RPMI7951 (cell line): ENCODE measurements around the gene CPNE1. TPM values are rescaled to one million over a fixed set of nuclear protein-coding genes. Genes with fewer than 3 reads are reported as not detected.
"Not testable (repeated sequence)": the region's sequence is repeated elsewhere in the genome, so short reads cannot be mapped to it uniquely, and the experiment has no call there.

Source experiments
- DNase-seq: peaks from one replicate; pipeline ENCODE4 v3.0.0-alpha.2; 2012; ENCODE audit warnings: low read depth
- total RNA-seq: library from RNA; depleted of rRNA; stranded (reverse); fragments of >200 nt; shearing (Covaris generic); gene quantifications from 2 replicates; pipeline ENCODE4 v1.2.3, GENCODE V29; 2014; rRNA removed

The CPNE1 gene
- 301 and 408 TPM in 2 replicates for total RNA-seq

DNA sequence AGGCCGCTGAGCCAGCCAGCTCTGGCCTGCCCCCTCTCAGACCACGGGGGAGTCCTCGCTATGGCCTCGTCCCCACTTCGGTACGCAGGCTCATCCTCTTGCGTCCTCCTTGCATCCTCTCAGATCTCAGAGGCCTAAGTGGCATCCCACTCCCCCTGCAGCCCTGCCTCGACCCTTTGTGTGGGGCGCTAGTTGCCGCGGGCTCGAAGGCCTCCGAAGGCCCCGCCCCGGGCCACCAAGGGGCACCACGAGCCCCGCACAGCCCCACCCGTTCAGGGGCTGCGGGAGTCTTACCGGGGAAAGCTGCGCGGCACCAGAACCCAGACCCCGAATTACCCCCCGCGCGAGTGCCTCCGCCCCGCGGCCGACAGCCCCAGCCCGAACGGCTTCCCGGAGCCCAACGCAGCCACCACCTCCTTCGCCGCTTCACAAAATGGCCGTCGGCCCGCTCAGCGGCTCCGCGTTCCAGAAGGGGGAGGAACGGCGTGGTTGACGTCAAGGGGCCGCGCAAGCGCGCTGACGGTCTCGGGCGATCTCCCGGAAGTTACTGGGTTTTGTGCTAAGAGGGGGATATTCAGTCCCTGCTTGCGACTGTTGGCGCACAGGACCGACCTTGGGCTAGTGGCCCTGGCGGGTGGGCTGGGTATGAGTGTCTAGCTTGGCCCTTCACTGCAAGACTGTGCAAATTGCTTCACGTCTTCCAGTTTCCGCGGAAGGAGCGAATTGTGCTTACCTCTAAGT lies at the start of gene CPNE1, which contains the start of gene RBM12:
TSS of gene CPNE1 (minus strand) at position 435 of the 741 bp plus-strand sequence. CDS start 31,977 bp downstream, outside the sequence.
TSS of gene RBM12 (minus strand) at position 435 of the 741 bp plus-strand sequence. CDS start 9,578 bp downstream, outside the sequence.
- DNase-seq = peak; percentile 94

DNA sequence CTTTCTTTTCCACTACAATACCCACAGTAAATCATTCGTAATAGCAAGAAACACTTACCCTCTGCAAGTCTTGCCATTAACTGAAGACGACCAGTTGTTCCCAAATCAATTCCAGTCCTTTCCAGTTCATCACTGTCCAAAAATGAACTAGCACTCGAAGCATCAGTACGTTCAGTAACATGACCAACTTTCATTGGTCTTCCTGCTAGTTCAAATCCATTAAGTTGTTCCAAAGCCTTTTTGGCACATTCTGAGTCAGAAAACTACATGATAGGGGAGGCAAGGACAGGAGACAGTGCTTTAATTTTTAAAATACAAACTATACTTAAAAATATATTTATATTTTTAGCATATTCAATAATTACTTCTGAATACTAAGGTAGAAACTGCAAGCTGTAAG lies 49.4 kb upstream of the CPNE1 start:
- DNase-seq = no peak

DNA sequence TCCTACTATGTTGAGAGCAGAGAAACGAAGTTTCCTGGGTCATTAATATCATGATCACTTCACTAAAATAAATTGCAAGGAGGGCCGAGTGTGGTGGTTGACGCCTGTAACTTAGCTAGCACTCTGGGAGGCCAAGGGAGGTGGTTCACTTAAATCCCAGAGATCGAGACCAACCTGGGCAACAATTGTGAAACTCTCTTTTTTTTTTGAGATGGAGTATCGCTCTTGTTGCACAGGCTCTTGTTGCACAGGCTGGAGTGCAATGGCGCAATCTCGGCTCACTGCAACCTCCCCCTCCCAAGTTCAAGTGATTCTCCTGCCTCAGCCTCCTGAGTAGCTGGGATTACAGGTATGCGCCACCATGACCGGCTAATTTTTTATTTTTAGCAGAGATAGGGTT lies 48.4 kb upstream of the CPNE1 start:
- not testable (repeated sequence) for DNase-seq

DNA sequence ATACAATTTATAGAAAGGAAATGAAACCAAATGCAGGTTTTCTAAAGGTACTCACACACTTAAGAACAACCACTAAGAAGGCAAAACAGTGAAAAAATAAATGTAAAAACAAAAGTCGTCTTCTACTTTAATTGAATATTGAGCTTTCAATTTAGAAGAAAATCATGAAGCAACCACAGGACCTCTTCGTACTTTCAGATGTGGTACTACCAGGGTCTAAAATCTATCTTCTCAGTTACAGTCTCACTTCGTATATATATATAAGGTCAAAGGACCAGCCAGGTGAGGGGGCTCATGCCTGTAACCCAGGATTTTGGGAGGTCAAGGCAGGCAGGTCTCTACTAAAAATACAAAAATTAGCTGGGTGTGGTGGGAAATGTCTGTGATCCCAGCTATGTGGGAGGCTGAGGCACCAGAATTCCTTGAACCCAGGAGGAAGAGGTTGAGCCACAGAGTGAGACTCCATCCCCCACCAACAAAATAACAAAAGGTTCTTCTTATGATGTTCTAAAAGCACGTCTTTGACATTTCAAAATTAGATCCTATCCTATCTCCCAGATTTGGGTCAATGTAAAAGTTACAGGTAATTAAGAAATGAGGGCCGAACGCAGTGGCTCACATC lies 47.0 kb upstream of the CPNE1 start:
- DNase-seq = no peak

DNA sequence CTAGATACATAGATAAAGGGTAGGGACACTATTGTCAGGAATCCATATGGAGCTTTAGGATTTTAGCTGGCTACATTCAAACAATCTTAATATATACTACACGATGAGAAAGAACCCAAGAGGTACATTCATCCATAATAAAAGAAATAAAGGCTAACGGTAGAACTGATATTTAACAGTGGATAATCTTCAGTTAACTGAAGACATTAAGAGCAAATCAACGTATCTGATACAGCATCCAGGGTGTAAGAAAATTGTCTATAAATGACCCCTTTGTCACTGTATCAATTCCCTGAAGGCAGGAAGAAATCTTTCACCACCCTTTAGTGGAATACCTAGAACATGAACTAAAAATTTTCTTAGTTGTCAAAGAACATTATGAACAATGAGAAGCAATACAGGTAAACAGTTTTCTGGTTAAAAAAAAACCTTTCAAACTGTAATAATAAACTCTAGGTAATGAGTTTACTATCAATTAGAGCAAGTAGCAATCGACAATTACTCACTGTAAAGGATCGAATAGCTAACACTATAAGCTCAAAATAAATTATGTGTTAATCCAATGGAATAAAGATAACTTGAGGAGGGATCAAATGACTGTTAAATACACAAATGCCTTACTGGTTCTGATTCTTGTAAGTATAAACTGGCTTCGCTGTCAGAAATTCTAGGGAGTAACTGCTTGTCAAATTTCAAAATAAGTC lies 46.3 kb upstream of the CPNE1 start:
- no peak for DNase-seq

DNA sequence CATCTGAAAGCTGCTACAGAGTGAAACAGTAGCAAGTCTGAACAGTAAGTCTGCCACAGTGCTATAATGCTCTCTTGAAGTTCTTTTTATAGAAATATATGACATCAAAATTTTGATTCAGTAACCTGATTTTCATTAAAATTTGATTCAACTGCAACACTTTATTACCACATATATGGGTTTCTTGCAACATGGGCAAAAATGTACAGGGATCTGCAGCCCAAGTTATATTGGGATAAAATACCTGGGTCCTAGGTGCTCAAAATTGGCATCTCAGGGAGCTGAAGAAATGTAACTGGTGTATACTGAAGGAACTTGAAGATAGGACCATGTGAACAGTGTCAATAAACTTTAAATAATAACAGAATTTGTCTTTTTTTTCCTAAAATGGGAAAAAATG lies 45.3 kb upstream of the CPNE1 start:
- DNase-seq = no peak

DNA sequence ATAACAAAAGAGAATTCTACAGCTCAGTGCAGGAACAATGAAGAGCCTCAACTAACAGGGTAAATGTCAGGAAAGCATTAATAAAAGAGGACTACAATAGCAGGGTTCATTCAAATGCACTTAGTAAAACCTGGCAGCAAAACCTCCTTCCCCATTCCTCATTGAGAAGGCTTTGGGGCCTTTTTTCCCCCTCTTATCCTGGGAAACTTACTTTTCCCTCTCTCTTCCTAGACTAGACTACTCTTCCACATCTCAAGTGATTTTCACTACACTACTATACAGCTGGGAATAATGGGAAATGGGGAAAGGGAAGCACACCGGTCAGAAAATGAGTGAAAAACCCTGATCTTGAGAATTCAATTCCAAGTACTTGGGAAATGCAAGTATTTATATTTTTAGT lies 44.6 kb upstream of the CPNE1 start:
- no peak for DNase-seq

DNA sequence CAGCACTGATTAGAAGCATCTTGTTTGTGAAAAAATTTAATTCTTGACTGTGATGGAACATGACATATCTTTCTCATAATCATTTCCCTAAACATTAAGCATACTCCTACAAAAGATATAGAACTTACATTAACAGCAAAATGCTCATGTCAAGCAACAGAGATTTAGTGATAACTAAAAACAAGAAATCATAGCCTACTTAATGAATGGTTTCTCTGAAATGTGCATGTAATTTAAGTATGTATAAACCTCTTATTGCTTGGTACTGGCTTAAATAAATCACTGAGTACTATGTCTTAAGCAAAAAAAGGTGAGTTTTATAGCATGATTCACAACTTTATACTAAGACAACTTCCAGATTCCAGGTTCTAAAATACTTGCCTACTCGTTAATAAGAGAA lies 43.8 kb upstream of the CPNE1 start:
- DNase-seq = no peak

DNA sequence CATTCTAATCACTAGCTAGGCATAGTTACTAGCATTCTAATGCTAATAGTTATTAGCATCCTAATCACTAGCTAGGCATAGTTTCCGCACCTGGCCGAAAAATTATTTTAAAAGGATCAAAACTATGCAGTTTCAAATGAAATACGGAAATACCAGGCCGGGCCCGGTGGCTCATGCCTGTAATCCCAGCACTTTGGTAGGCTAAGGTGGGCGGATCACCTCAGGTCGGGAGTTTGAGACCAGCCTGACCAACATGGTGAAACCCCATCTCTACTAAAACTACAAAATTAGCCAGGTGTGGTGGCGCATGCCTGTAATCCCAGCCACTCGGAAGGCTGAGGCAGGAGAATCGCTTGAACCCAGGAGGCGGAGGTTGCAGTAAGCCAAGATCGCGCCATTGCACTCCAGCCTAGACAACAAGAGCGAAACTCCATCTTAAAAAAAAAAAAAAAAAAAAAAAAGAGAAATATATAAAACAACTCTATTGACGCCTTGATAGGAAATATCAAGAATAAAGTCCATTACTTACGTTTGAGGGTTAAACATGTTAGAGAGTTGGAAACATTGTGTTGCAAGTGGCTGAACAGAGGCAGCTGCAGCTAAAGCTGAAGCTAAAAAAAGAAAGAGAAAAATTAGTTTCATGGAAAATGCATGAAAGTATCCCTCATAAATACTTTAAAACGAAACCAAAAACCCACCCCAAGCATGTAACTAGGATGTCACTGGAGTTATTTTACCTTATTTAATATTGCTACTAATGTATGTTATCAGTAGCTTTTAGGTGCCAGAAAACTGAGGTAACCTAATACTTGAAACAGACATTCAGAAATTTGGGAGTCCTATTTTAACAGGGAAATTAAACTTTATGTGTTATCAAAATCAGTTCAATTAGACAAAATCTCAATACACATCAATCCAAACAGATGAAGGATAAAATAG lies 42.2 kb upstream of the CPNE1 start:
- DNase-seq = not testable (repeated sequence)

DNA sequence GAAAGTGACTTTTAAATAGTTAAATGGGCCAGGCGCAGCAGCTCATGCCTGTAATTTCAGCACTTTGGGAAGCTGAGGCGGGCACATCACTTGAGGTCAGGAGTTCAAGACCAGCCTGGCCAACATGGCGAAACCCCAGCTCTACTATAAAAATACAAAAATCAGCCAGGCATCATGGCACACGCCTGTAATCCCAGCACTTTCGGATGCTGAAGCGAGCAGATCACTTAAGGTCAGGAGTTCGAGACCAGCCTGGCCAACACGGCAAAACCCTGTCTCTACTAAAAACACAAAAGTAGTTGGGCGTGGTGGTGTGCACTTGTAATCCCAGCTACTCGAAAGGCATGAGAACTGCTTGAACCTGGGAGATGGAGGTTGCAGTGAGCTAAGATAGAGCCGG lies 41.2 kb upstream of the CPNE1 start:
- not testable (repeated sequence) for DNase-seq

DNA sequence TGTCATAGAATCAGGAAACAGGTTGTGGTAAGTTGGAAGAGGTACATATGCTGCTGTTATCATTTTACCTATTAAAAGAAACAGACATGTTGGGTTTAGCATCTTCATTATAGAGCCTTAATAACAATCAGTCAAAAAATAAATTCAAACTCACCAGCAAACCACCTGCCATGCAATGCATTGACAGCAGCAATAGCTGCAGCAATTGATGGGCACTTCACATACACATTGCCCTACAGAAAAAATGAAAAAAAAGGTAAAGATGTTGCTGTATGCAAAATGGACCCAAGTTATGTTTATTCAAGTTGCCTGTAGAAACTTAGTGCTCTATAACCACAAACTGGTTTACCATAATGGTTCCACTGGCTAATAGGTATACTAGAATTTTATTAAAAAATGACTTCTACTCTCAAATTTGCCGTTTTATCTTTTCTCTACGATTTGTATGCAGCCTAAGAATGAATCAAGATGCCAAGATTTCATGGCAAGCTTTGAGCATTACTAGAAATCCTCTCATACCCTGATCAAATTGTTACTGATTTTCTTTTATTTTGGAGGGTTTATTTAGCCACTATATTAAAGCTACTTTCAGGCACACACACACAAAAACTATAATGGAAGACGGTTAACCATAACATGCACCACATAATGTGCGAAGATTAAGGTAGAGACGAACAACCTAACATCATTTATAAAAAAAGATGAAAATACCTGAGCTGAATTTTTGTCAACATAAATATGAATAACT lies 40.0 kb upstream of the CPNE1 start:
- no peak for DNase-seq

DNA sequence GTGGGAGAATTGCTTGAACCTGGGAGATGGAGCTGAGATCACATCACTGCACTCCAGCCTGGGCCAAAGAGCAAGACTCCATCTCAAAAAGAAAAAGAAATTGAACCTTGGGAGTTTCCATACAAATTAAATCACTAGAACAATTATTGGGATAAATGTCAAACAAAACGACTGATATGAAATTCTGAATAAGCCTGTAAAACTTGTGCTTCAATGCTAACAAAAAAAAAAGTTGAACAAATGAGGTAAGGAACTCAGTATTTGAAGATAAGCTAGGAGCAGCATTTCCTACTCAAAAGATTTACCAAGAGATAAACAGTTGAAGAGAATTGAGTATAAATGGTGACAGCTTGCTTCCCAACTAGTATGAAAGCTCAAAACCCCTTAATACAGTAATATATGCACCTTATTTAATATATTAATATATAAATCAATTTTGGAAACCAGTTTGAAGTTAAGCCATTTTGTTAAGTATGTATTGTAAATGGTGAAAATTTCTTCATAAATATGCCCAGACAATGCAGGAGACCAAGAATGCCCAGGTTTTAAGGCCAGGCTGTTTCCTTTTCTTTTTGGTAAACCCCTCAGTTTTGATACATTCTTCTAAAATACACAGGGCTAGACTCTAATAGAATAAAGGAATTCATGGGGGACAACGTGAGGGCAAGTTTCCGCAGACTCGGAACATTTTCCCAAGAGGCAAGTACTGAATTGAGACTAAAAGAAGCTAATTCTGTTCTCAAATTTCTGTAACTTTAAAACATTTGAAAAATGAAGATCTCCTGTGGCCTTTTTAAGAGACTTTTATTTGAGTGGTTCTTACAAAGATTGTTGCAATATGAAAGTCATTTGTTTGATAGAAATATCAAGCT lies 38.4 kb upstream of the CPNE1 start:
- DNase-seq = no peak

DNA sequence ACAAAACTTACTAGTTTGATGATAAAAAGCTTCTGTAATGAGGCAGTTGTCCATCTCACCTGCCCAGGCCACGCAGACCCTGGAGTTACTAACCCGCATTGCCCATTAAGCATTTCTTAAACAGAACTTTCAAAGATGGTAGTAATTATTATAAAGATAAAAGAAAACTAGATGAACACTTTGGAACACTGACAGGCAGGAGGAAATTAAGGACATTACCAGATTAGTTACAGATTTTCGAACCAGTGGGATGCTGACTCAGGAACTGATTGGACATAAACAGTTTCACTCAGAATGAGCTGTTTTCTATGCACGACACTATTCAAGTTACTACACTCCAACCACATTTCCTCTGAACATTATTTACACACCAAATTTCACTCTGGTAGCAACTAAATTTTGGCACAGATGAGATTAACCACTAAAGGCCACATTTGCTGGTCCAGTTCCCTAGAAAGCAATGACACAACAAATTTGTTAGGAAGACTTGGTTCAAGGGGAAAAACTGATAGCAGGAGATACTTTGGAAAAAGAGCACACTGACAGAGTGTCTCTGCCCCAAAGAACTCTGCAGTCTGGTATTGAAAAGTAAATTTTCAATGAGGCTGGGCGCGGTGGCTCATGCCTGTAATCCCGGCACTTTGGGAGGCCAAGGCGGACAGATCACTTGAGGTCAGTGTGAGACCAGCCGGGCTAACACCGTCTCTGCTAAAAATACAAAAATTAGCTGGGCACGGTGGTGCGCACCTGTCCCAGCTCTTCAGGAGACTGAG lies 37.5 kb upstream of the CPNE1 start:
- DNase-seq = peak; percentile 24

DNA sequence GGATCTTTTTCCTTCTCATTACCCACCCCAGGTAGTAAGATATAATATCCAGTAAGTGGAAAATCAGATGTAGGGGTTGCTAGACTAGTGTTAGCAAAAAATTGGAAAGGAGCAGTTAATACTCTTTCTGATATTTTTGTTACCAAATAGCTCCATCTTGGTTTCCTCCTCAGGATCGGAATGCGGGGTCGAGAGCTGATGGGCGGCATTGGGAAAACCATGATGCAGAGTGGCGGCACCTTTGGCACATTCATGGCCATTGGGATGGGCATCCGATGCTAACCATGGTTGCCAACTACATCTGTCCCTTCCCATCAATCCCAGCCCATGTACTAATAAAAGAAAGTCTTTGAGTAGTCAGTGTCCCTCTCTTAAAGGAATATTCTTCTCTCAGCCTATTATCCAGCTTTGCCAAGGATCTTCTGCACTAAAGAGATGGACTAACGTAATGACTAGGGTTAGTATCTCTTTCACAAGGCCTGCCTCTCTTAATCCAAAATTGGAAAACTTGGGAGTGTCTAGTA lies 36.0 kb upstream of the CPNE1 start:
- DNase-seq = peak; percentile 19

DNA sequence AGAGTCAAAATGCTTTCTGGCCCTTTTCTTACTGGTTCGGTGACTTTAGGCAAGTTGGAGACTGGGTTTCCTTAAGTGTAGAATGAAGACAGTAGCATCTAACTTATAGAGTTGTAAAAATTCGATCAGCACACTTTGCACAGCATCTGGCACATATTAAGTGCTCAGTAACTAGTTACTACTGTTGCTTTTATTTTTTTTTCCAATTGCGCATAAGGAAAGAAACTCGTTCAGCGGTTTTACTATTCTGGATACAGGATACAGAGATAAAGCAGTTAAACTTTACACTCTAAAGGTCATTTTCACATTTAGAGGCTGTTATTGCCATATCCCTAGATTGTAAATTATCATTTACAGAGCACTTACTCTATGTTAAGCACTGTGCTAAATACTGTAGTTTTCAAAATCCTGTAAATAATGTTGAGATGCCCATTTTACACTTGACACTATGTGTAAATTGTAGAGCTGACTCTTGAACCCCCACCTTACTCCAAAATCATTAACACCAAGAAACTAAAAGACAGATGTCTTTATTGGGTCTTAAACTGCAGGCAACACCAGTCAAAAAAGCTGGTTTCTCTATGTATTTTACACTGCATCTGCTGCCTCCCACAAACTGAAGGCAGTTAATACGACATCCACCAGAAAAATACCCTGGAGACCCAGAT lies 35.4 kb upstream of the CPNE1 start:
- DNase-seq = no peak

DNA sequence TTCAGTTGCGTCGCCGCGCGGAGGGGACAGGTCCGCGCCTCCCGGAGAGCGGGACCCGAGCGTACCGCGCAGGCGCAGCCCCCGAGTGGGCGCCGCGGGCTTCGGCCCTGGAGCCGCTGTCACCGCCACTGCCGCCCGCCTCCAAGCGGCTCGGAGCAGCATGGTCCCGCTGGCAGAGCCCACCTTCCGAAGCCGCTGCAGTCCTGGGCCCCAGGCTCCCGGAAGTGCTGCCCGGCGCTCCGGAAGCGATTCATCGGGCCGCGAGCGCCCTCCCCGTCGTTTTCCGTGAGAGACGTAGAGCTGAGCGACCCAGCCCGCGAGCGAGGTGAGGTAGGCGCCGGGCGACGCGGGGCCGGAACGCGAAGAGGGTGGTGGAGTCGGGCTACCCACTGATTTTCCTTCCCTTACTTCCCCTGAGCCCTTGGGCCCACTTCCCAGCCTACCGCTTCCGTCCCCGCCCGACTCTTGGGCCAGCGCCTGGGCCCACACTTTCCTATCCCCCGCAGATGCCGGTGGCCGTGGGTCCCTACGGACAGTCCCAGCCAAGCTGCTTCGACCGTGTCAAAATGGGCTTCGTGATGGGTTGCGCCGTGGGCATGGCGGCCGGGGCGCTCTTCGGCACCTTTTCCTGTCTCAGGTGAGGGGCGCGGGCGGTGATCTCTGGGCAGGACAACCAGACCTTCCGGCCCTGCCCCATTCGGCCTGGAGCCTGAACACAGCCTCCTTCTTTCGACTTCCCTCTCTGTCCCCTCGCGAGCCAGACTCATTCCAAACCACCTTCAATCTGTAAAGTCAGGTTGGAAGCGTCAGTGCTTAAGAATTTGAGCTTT lies 34.6 kb upstream of the CPNE1 start, which contains the start of the genes NFS1 and ROMO1:
TSS of gene NFS1 (minus strand) at position 226 of the 830 bp plus-strand sequence. CDS start at position 162, 64 bp downstream.
TSS of gene ROMO1 (plus strand) at position 279 of the 830 bp plus-strand sequence. CDS start at position 507, 228 bp downstream.
- DNase-seq = peak; percentile 86
